Measurements from ENCODE around the gene NF1. TPM values are rescaled to one million over a fixed set of nuclear protein-coding genes. Genes with fewer than 3 reads are reported as not detected.

The NF1 gene
- total RNA-seq, 4 donors from 2014 or later = 40.9 to 64.8 (median 44.5) TPM

DNA sequence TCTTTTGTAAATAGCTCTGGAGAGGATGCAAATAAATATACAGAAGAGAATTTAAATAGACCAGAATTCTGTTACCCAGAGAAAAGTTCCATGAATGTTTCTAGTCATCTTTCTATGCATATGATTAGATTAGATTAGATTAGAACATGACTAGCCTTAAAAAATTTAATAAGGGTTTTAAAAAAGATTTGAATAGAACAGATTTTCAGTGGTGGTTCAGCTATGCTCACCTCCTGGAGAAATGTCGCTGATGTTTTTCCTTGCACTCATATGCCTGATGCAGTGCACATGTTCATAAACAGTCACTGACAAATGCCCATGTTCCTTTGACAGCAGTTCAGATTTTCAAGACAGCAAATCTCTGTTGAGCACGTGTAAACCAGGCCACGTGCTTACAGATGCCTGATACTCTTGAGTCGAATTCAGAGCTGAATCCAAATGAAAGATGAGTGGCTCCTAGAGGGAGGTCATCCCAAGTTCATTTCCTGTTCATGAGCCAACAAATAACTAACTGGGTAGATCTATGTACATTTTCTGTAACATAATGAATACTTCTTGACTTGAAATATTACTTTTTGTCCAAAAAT is 276.8 kb downstream of the NF1 start:
- Histone ChIP-seq H3K27ac (replicated peaks in 1 of 4) (no peak overlapping the region), H3K4me1 (no peaks in the 10 kb centered on the region), H3K36me3 (peaks cover 0 to 51% (median 31%) of the 10 kb centered on the region in 4 donors), H3K27me3 (no peaks in the 10 kb centered on the region), H3K4me3 (no peak overlapping the region), H3K9me3 (no peaks in the 10 kb centered on the region)
- no peak for DNase-seq (ENCODE audit: extremely low spot score)
- intact Hi-C loops (cut with DNase I) = no loop called here
- WGBS = 30% methylated on average over 4 of the region's 4 CpGs
- no peak for TF ChIP-seq POLR2AphosphoS5 (IDR thresholded peaks at IDR 0.05)
- TF ChIP-seq POLR2A (IDR thresholded peaks at IDR 0.05; ENCODE audit: low read depth) = no peak
- TF ChIP-seq EP300 (IDR thresholded peaks at IDR 0.05) = no peak
- TF ChIP-seq, protein P1, sequence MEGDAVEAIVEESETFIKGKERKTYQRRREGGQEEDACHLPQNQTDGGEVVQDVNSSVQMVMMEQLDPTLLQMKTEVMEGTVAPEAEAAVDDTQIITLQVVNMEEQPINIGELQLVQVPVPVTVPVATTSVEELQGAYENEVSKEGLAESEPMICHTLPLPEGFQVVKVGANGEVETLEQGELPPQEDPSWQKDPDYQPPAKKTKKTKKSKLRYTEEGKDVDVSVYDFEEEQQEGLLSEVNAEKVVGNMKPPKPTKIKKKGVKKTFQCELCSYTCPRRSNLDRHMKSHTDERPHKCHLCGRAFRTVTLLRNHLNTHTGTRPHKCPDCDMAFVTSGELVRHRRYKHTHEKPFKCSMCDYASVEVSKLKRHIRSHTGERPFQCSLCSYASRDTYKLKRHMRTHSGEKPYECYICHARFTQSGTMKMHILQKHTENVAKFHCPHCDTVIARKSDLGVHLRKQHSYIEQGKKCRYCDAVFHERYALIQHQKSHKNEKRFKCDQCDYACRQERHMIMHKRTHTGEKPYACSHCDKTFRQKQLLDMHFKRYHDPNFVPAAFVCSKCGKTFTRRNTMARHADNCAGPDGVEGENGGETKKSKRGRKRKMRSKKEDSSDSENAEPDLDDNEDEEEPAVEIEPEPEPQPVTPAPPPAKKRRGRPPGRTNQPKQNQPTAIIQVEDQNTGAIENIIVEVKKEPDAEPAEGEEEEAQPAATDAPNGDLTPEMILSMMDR (IDR thresholded peaks at IDR 0.05) = no peak

- intact Hi-C loops (cut with DNase I) = no loop called here
- Histone ChIP-seq H3K27ac (replicated peaks in 1 of 4) (no peak overlapping the region), H3K27me3 (no peaks in the 10 kb centered on the region), H3K36me3 (peaks cover 0 to 40% (median 24%) of the 10 kb centered on the region in 4 donors), H3K9me3 (no peaks in the 10 kb centered on the region), H3K4me1 (no peaks in the 10 kb centered on the region), H3K4me3 (no peak overlapping the region)
- TF ChIP-seq, protein P1 (IDR thresholded peaks at IDR 0.05) = peak in 2 of 3 experiments; percentile 31 to 47
- TF ChIP-seq POLR2AphosphoS5 (IDR thresholded peaks at IDR 0.05) (no peak), POLR2A (IDR thresholded peaks at IDR 0.05; ENCODE audit: low read depth) (no peak), EP300 (IDR thresholded peaks at IDR 0.05) (no peak)
- whole genome bisulfite sequencing = 86% methylated on average over 10 of the region's 10 CpGs
- no peak for DNase-seq (ENCODE audit: extremely low spot score)
Measured at GRCh38 chr17:31373150-31374093, 278.6 kb downstream of the NF1 start.

- Histone ChIP-seq H3K4me3 (no peak overlapping the region), H3K27me3 (no peaks in the 10 kb centered on the region), H3K4me1 (no peaks in the 10 kb centered on the region), H3K27ac (replicated peaks in 1 of 4) (no peak overlapping the region), H3K9me3 (no peaks in the 10 kb centered on the region), H3K36me3 (peaks cover 0 to 45% (median 21%) of the 10 kb centered on the region in 4 donors)
- intact Hi-C loops (cut with DNase I) = no loop called here
- TF ChIP-seq, protein P1 (IDR thresholded peaks at IDR 0.05) = no peak
- TF ChIP-seq POLR2AphosphoS5 (IDR thresholded peaks at IDR 0.05) = no peak
- no peak for TF ChIP-seq POLR2A (IDR thresholded peaks at IDR 0.05; ENCODE audit: low read depth)
- TF ChIP-seq EP300 (IDR thresholded peaks at IDR 0.05) = no peak
- no peak for DNase-seq (ENCODE audit: extremely low spot score)
- 73% methylated on average over 6 of the region's 6 CpGs for WGBS
Measured at GRCh38 chr17:31374094-31374447, 279.3 kb downstream of the NF1 start.

- DNase-seq (ENCODE audit: extremely low spot score) = no peak
- 94% methylated on average over 2 of the region's 2 CpGs for WGBS
- H3K36me3 ChIP-seq = peaks cover 0 to 40% (median 19%) of the 10 kb centered on the region in 4 donors
Measured at GRCh38 chr17:31374503-31374902, 279.7 kb downstream of the NF1 start.

More at GRCh38 chr17:31374503-31374902, 279.7 kb downstream of the NF1 start:
- Histone ChIP-seq H3K27ac (replicated peaks in 1 of 4) (no peak overlapping the region), H3K4me3 (no peak overlapping the region), H3K4me1 (no peaks in the 10 kb centered on the region), H3K9me3 (no peaks in the 10 kb centered on the region), H3K27me3 (no peaks in the 10 kb centered on the region)
- intact Hi-C loops (cut with DNase I) = no loop called here
- TF ChIP-seq POLR2A (IDR thresholded peaks at IDR 0.05; ENCODE audit: low read depth) = no peak
- TF ChIP-seq EP300 (IDR thresholded peaks at IDR 0.05) = no peak
- TF ChIP-seq, protein P1 (IDR thresholded peaks at IDR 0.05) = no peak
- no peak for TF ChIP-seq POLR2AphosphoS5 (IDR thresholded peaks at IDR 0.05)
